K562 (cell line): ENCODE measurements around the gene CMIP. TPM values are rescaled to one million over a fixed set of nuclear protein-coding genes. Genes with fewer than 3 reads are reported as not detected.

Source experiments
- ATAC-seq: fragments of 200-7000 bp; cut with Tn5 transposase; 3 replicates; pipeline ENCODE4 v1.9.1; 2020; ENCODE audit warnings: moderate library complexity
- BruUV-seq: library from RNA; stranded (reverse); fragments of 400-500 nt; replicated peaks from 2 replicates; lab custom pipeline; 2021; lab: Mats Ljungman, UMichigan
- CTCF ChIA-PET: fragments of 300-600 bp; formaldehyde crosslinking; extraction: SDS; loops from one replicate; lab custom pipeline; 2021; ENCODE audit warnings: low intra/inter-chr PET ratio; lab: Yijun Ruan, JAX
- POLR2A ChIA-PET: fragments of 300-600, 350-650 bp; sonication (Branson Sonifier 250); formaldehyde crosslinking; extraction: SDS; loops from one replicate; lab custom pipeline; 2021; ENCODE audit warnings: antibody characterized with exemption, inconsistent platforms; lab: Yijun Ruan, JAX
- DNase-seq, 4 experiments: peaks; one replicate each; pipeline versions ENCODE4 v3.0.0 to v3.0.0-alpha.2; 2011 to 2018; ENCODE audit warnings: low spot score in 3 of 4, mixed read lengths in 3 of 4; ENCODE audit errors: extremely low read depth in 1 of 4
- FAIRE-seq: peaks from 2 replicates; lab custom pipeline; 2011; peaks lifted over from hg19 to GRCh38; lab: Jason Lieb, UNC
- H2AFZ ChIP-seq: 2 replicates; pipeline ENCODE4 v1.6.0; 2011; ENCODE audit warnings: low read depth, low read length, control low read depth, inconsistent platforms
- H3K27ac ChIP-seq: fragments of 200-600 bp; 3 replicates; pipeline ENCODE4 v1.8.0; 2011; ENCODE audit warnings: low read depth, mild to moderate bottlenecking, control low read depth, inconsistent platforms, low read length, moderate library complexity, mixed read lengths; ENCODE audit errors: extremely low read depth
- H3K27me3 ChIP-seq, 2 experiments: fragments of 300-600 bp in 1 of 2; 2 replicates in 1 of 2; 3 replicates in 1 of 2; pipeline versions ENCODE4 v1.6.0 to v1.8.0; 2011; ENCODE audit warnings: inconsistent platforms in 2 of 2, low read length in 2 of 2, mild to moderate bottlenecking in 1 of 2, mixed read lengths in 1 of 2, moderate library complexity in 1 of 2; ENCODE audit not compliant: control insufficient read depth in 2 of 2, insufficient read depth in 2 of 2
- H3K36me3 ChIP-seq: fragments of 300-600 bp; 3 replicates; pipeline ENCODE4 v1.8.0; 2011; ENCODE audit warnings: mild to moderate bottlenecking, low read length, inconsistent platforms; ENCODE audit not compliant: control insufficient read depth, insufficient read depth
- H3K4me1 ChIP-seq, 2 experiments: fragments of 200-600 bp in 1 of 2; replicated peaks in 1 of 2; 2 replicates in 1 of 2; 3 replicates in 1 of 2; pipeline versions ENCODE4 v1.5.1 to v1.8.0; 2011; ENCODE audit warnings: inconsistent platforms in 2 of 2, low read length in 2 of 2, mild to moderate bottlenecking in 1 of 2, mixed read lengths in 1 of 2, moderate library complexity in 1 of 2; ENCODE audit not compliant: control insufficient read depth in 2 of 2, insufficient read depth in 2 of 2
- H3K4me2 ChIP-seq: 2 replicates; pipeline ENCODE4 v1.6.1; 2011; ENCODE audit warnings: low read length, control low read depth, inconsistent platforms, mixed read lengths; ENCODE audit not compliant: insufficient read depth
- H3K4me3 ChIP-seq: fragments of 200-600 bp; sonication (generic), shearing (Covaris generic); 2 replicates; pipeline ENCODE4 v1.5.1; 2016; ENCODE audit warnings: control low read depth, inconsistent platforms
- H3K79me2 ChIP-seq: fragments of 200-600 bp; 3 replicates; pipeline ENCODE4 v1.8.0; 2011; ENCODE audit warnings: low read length, inconsistent platforms; ENCODE audit not compliant: control insufficient read depth, insufficient read depth
- H3K9ac ChIP-seq, 2 experiments: 2 replicates each; pipeline versions ENCODE4 v1.6.0 to v1.6.1; 2011; ENCODE audit warnings: low read depth in 2 of 2, low read length in 2 of 2, control low read depth in 1 of 2, inconsistent platforms in 1 of 2, mild to moderate bottlenecking in 1 of 2, mixed read lengths in 1 of 2; ENCODE audit not compliant: insufficient read depth in 1 of 2
- H3K9me1 ChIP-seq: one replicate; pipeline ENCODE4 v1.6.0; 2011; ENCODE audit warnings: inconsistent platforms, mild to moderate bottlenecking, low read length, moderate library complexity; ENCODE audit not compliant: control insufficient read depth, insufficient read depth
- H3K9me3 ChIP-seq: replicated peaks from 2 replicates; pipeline ENCODE4 v1.5.1; 2011; ENCODE audit warnings: low read depth, low read length, inconsistent platforms; ENCODE audit not compliant: control insufficient read depth, insufficient read depth
- H4K20me1 ChIP-seq: replicated peaks from 2 replicates; pipeline ENCODE4 v1.6.1; 2011; ENCODE audit warnings: low read length, inconsistent platforms, mixed read lengths; ENCODE audit not compliant: control insufficient read depth, insufficient read depth
- CEBPB ChIP-seq: fragments of 450-650 bp; IDR thresholded peaks from 2 replicates; pipeline ENCODE4 v1.6.1; 2016; ENCODE audit warnings: missing genetic modification characterization, missing compliant biosample characterization
- ETS1 ChIP-seq: conservative IDR thresholded peaks from 2 replicates; pipeline ENCODE4 v1.6.1; 2011; ENCODE audit warnings: low read depth, mild to moderate bottlenecking, low read length; ENCODE audit not compliant: control insufficient read depth
- POLR2G ChIP-seq: fragments of 200-400 bp; formaldehyde crosslinking; IDR thresholded peaks from 2 replicates; pipeline ENCODE4 v1.6.1; 2017; ENCODE audit warnings: low read depth, mild to moderate bottlenecking, antibody characterized with exemption, low read length, moderate library complexity
- ZNF174 ChIP-seq: fragments of 250-450 bp; sonication (Bioruptor Pico); IDR thresholded peaks from 2 replicates; pipeline ENCODE4 v1.4.0; 2020; ENCODE audit warnings: mild to moderate bottlenecking
- WGBS: fragments of 100-300 bp; shearing (Covaris generic); methylation state at CpG from one replicate; pipeline ENCODE4 v1.1.6; 2016; ENCODE audit warnings: low coverage, mixed read lengths; ENCODE audit not compliant: insufficient coverage; ENCODE audit errors: missing lambda C conversion rate; 5-methylcytosine and 5-hydroxymethylcytosine counted together
- in situ Hi-C: fragments of 300-500 bp; cut with MboI; formaldehyde crosslinking; loops from 4 replicates; pipeline ENCODE4 v1.15.0; 2018; ENCODE audit warnings: inconsistent platforms, mixed read lengths
- intact Hi-C: fragments of 100-400 bp; cut with micrococcal nuclease; formaldehyde crosslinking; loops from 2 replicates; pipeline ENCODE4 v1.14.2; 2022
- polyA plus RNA-seq, 8 experiments: library from polyadenylated mRNA; depleted of rRNA in 4 of 8; stranded (reverse) in 5 of 8; unstranded in 3 of 8; fragments of >200 nt; fragmentation: Nextera tagmentation in 2 of 8; fragmentation: Illumina TruSeq in 1 of 8; extraction: Ambion mirVana in 2 of 8; extraction: Trizol in 1 of 8; gene quantifications; 2 replicates each; pipeline versions ENCODE4 v1.2.1 to v1.2.3, GENCODE V29; 2011 to 2014; ENCODE audit warnings: inconsistent platforms in 1 of 8, missing spikeins in 1 of 8
- total RNA-seq, 7 experiments: library from RNA; depleted of rRNA in 6 of 7; stranded (reverse); fragments of >200 nt in 6 of 7; fragmentation: Illumina TruSeq in 2 of 7; extraction: Trizol in 2 of 7; gene quantifications; 2 replicates each; pipeline versions ENCODE4 v1.2.1 to v1.2.3, GENCODE V29; 2011 to 2021; ENCODE audit warnings: low replicate concordance in 1 of 7

The CMIP gene
- total and polyA plus RNA-seq, 9 of the 15 experiments (the other 6 are each of a cell fraction or from before 2014, with no cell fraction given): 0.94 to 82.5 (median 10.3) TPM

- in situ Hi-C loops: no loop called here
Measured at GRCh38 chr16:81687131-81687456, 242.5 kb downstream of the CMIP start.

More at GRCh38 chr16:81687131-81687456, 242.5 kb downstream of the CMIP start:
- no peak for ATAC-seq
- TF ChIP-seq ETS1 (no peak), CEBPB (no peak), POLR2G (peak; percentile 37; the same call in 1 of the 2 replicates), ZNF174 (CRISPR knock-in tag) (no peak)
- TF ChIP-seq, all 486 proteins: peak for 1
- H3K27me3 ChIP-seq: no peaks in the 10 kb centered on the region
- H3K79me2 ChIP-seq: 0 out of 3 replicates have a peak, but pooled peaks cover 7% of the 10 kb centered on the region
- no peak overlapping the region for H3K4me3 ChIP-seq
- H2AFZ ChIP-seq: no peak overlapping the region
- no peak for FAIRE-seq
- DNase-seq: no peak
- peaks cover 16% of the 10 kb centered on the region; the same call in 1 of the 2 replicates for H4K20me1 ChIP-seq
- intact Hi-C loops: no loop called here
- H3K9me3 ChIP-seq: no peaks in the 10 kb centered on the region
- no peak overlapping the region for H3K4me2 ChIP-seq
- H3K4me1 ChIP-seq: peaks cover 0 to 19% of the 10 kb centered on the region in 2 experiments; a peak in 3 of 5 replicates
- no TSS peak for BruUV-seq
- peaks cover 8% of the 10 kb centered on the region for H3K9me1 ChIP-seq
- no peak overlapping the region; a peak in 1 of 4 replicates for H3K9ac ChIP-seq
- H3K27ac ChIP-seq: no peak overlapping the region
- ChIA-PET CTCF (no interaction called here), POLR2A (interaction anchor here (1.0 kb wide), 1 partner anchor 26 kb away, joined by 4 read pairs; no protein-coding TSS in a partner anchor)
- WGBS: 88% methylated on average over 7 of the region's 7 CpGs
- peaks cover 46% of the 10 kb centered on the region; the same call in 2 of the 3 replicates for H3K36me3 ChIP-seq
